ENCODE data around the gene RGL1.

RGL1 gene

GRCh38 chr1:183794088-183794487 is 10.8 kb upstream of the RGL1 start:
- Histone ChIP-seq H3K79me1 (replicated peaks; ENCODE audit: low read length, poor library complexity, severe bottlenecking) (no peaks in the 10 kb centered on the region), H3K4ac (ENCODE audit: low read depth in 1 of 2, low read length in 2 of 2) (no peak overlapping the region), H4K8ac (ENCODE audit: low read length) (no peak overlapping the region), H3K9me3 (ENCODE audit: control insufficient read depth, low read length) (peaks cover 9% of the 10 kb centered on the region), H2BK5ac (ENCODE audit: low read depth, low read length, poor library complexity, severe bottlenecking) (no peak overlapping the region), H3K14ac (ENCODE audit: low read length in 2 of 2) (no peak overlapping the region), H2BK15ac (ENCODE audit: low read depth, poor library complexity, severe bottlenecking) (no peak overlapping the region), H4K91ac (ENCODE audit: low read length) (no peak overlapping the region), H2BK12ac (ENCODE audit: low read length in 2 of 2) (no peak overlapping the region), H3K23ac (ENCODE audit: low read length in 2 of 2) (no peak overlapping the region), H3K27me3 (ENCODE audit: control insufficient read depth in 1 of 2, insufficient read depth in 1 of 2, low read length in 2 of 2) (no peaks in the 10 kb centered on the region), H3K4me1 (ENCODE audit: control insufficient read depth, insufficient read depth, low read depth, low read length) (no peaks in the 10 kb centered on the region), H2AFZ (ENCODE audit: low read depth, low read length) (no peak overlapping the region), H3K9ac (ENCODE audit: low read length) (no peak overlapping the region), H3K4me3 (ENCODE audit: insufficient read depth in 1 of 2, low read depth in 1 of 2, low read length in 2 of 2) (no peak overlapping the region), H2AK5ac (ENCODE audit: low read length, severe bottlenecking) (no peak overlapping the region), H3K4me2 (ENCODE audit: low read length, poor library complexity, severe bottlenecking) (no peak overlapping the region), H3K27ac (ENCODE audit: low read length, poor library complexity, severe bottlenecking) (no peak overlapping the region), H3K18ac (ENCODE audit: low read depth in 1 of 2, low read length in 2 of 2) (no peak overlapping the region), H3K36me3 (ENCODE audit: control insufficient read depth in 1 of 2, insufficient read depth in 2 of 2, low read depth in 1 of 2, low read length in 2 of 2) (no peaks in the 10 kb centered on the region), H2BK120ac (ENCODE audit: low read depth, low read length) (no peak overlapping the region)
- no peak for DNase-seq
- no CpG with 5 or more reads among the region's 1 CpG for WGBS

- 100% methylated on average over 1 of the region's 1 CpG for WGBS
- Histone ChIP-seq H3K4ac (ENCODE audit: low read depth in 1 of 2, low read length in 2 of 2) (no peak overlapping the region), H3K14ac (ENCODE audit: low read length in 2 of 2) (no peak overlapping the region), H3K4me2 (ENCODE audit: low read length, poor library complexity, severe bottlenecking) (no peak overlapping the region), H4K8ac (ENCODE audit: low read length) (no peak overlapping the region), H3K27me3 (ENCODE audit: control insufficient read depth in 1 of 2, insufficient read depth in 1 of 2, low read length in 2 of 2) (no peaks in the 10 kb centered on the region), H2AFZ (ENCODE audit: low read depth, low read length) (no peak overlapping the region), H3K23ac (ENCODE audit: low read length in 2 of 2) (no peak overlapping the region), H3K4me1 (ENCODE audit: control insufficient read depth, insufficient read depth, low read depth, low read length) (peaks cover 3% of the 10 kb centered on the region), H2BK15ac (ENCODE audit: low read depth, poor library complexity, severe bottlenecking) (no peak overlapping the region), H3K36me3 (ENCODE audit: control insufficient read depth in 1 of 2, insufficient read depth in 2 of 2, low read depth in 1 of 2, low read length in 2 of 2) (peaks cover 0 to 3% of the 10 kb centered on the region in 2 experiments), H3K4me3 (ENCODE audit: insufficient read depth in 1 of 2, low read depth in 1 of 2, low read length in 2 of 2) (no peak overlapping the region), H2AK5ac (ENCODE audit: low read length, severe bottlenecking) (no peak overlapping the region), H3K9me3 (ENCODE audit: control insufficient read depth, low read length) (peaks cover 23% of the 10 kb centered on the region), H3K18ac (ENCODE audit: low read depth in 1 of 2, low read length in 2 of 2) (no peak overlapping the region), H3K9ac (ENCODE audit: low read length) (no peak overlapping the region), H2BK120ac (ENCODE audit: low read depth, low read length) (no peak overlapping the region), H3K79me1 (replicated peaks; ENCODE audit: low read length, poor library complexity, severe bottlenecking) (no peaks in the 10 kb centered on the region), H4K91ac (ENCODE audit: low read length) (no peak overlapping the region), H2BK12ac (ENCODE audit: low read length in 2 of 2) (no peak overlapping the region), H2BK5ac (ENCODE audit: low read depth, low read length, poor library complexity, severe bottlenecking) (no peak overlapping the region), H3K27ac (ENCODE audit: low read length, poor library complexity, severe bottlenecking) (no peak overlapping the region)
- DNase-seq, result no peak
Measured at GRCh38 chr1:183800449-183800848, 4.5 kb upstream of the RGL1 start.

DNA sequence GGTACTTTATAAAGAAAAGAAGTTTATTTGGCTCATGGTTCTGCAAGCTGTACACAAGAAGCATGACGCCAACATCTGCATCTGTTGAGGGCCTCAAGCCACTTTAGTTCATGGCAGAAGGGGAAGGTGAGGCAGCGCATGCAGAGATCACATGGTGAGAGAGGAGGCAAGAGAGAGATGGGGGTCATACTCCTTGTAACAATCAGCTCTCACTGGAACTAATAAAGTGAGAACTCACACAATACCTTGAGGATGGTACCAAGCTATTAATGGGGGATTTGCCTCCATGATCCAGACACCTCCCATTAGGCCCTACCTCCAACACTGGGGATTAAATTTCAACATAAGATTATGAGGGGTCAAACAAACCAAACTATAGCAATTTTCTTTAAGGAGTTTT is 3.3 kb upstream of the RGL1 start:
- H3K4ac ChIP-seq (ENCODE audit: low read depth in 1 of 2, low read length in 2 of 2), result no peak overlapping the region
- no peak overlapping the region for H2AK5ac ChIP-seq (ENCODE audit: low read length, severe bottlenecking)
- 100% methylated on average over 1 of the region's 2 CpGs for WGBS

DNA sequence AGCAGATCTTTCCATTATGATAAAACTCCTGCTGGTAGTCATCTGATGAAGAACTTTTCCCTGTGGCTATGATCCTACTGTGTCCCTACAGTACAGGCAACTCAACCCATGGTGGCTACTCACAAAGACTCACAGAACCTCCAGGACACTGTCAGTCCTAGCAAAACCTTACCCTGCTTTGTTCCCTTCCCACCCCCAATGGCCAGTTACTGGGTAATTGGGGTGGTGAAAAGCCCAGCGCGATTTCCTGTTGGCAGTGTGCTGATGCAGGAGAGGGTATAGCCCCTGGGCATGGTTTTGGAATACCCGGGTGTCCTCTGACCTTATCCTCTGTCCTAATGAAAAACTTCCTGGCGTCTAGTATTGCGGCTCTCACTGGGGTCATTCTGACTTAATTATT is 533 bp upstream of the RGL1 start:
- Histone ChIP-seq H2BK15ac (ENCODE audit: low read depth, poor library complexity, severe bottlenecking) (peak overlapping the region; percentile 73), H3K9ac (ENCODE audit: low read length) (peak overlapping the region; percentile 96), H3K4me1 (ENCODE audit: control insufficient read depth, insufficient read depth, low read depth, low read length) (peaks cover 6% of the 10 kb centered on the region), H3K79me1 (replicated peaks; ENCODE audit: low read length, poor library complexity, severe bottlenecking) (peaks cover 3% of the 10 kb centered on the region), H2AK5ac (ENCODE audit: low read length, severe bottlenecking) (peak overlapping the region; percentile 47), H4K91ac (ENCODE audit: low read length) (peak overlapping the region; percentile 2), H3K23ac (ENCODE audit: low read length in 2 of 2) (peak overlapping the region in 1 of 2 experiments; percentile 3), H3K4ac (ENCODE audit: low read depth in 1 of 2, low read length in 2 of 2) (peak overlapping the region in 1 of 2 experiments; percentile 3), H3K4me3 (ENCODE audit: insufficient read depth in 1 of 2, low read depth in 1 of 2, low read length in 2 of 2) (peak overlapping the region in 1 of 2 experiments; percentile 95), H3K9me3 (ENCODE audit: control insufficient read depth, low read length) (peaks cover 23% of the 10 kb centered on the region), H4K8ac (ENCODE audit: low read length) (no peak overlapping the region), H3K27ac (ENCODE audit: low read length, poor library complexity, severe bottlenecking) (no peak overlapping the region), H3K4me2 (ENCODE audit: low read length, poor library complexity, severe bottlenecking) (peak overlapping the region; percentile 87), H2AFZ (ENCODE audit: low read depth, low read length) (no peak overlapping the region), H2BK12ac (ENCODE audit: low read length in 2 of 2) (peak overlapping the region; percentile 33 to 51), H3K14ac (ENCODE audit: low read length in 2 of 2) (no peak overlapping the region), H3K36me3 (ENCODE audit: control insufficient read depth in 1 of 2, insufficient read depth in 2 of 2, low read depth in 1 of 2, low read length in 2 of 2) (peaks cover 0 to 12% of the 10 kb centered on the region in 2 experiments), H2BK5ac (ENCODE audit: low read depth, low read length, poor library complexity, severe bottlenecking) (no peak overlapping the region), H3K18ac (ENCODE audit: low read depth in 1 of 2, low read length in 2 of 2) (peak overlapping the region; percentile 61 to 78), H3K27me3 (ENCODE audit: control insufficient read depth in 1 of 2, insufficient read depth in 1 of 2, low read length in 2 of 2) (no peaks in the 10 kb centered on the region), H2BK120ac (ENCODE audit: low read depth, low read length) (no peak overlapping the region)
- DNase-seq, result no peak
- 10% methylated on average over 3 of the region's 5 CpGs for WGBS

More for the DNA sequence above, 3.3 kb upstream of the RGL1 start:
- Histone ChIP-seq H3K79me1 (replicated peaks; ENCODE audit: low read length, poor library complexity, severe bottlenecking) (peaks cover 1% of the 10 kb centered on the region), H3K9me3 (ENCODE audit: control insufficient read depth, low read length) (peaks cover 23% of the 10 kb centered on the region), H3K36me3 (ENCODE audit: control insufficient read depth in 1 of 2, insufficient read depth in 2 of 2, low read depth in 1 of 2, low read length in 2 of 2) (peaks cover 0 to 3% of the 10 kb centered on the region in 2 experiments), H3K27ac (ENCODE audit: low read length, poor library complexity, severe bottlenecking) (no peak overlapping the region), H3K14ac (ENCODE audit: low read length in 2 of 2) (no peak overlapping the region), H4K91ac (ENCODE audit: low read length) (no peak overlapping the region), H4K8ac (ENCODE audit: low read length) (no peak overlapping the region), H2AFZ (ENCODE audit: low read depth, low read length) (no peak overlapping the region), H2BK15ac (ENCODE audit: low read depth, poor library complexity, severe bottlenecking) (no peak overlapping the region), H2BK5ac (ENCODE audit: low read depth, low read length, poor library complexity, severe bottlenecking) (no peak overlapping the region), H3K27me3 (ENCODE audit: control insufficient read depth in 1 of 2, insufficient read depth in 1 of 2, low read length in 2 of 2) (no peaks in the 10 kb centered on the region), H3K18ac (ENCODE audit: low read depth in 1 of 2, low read length in 2 of 2) (no peak overlapping the region), H2BK120ac (ENCODE audit: low read depth, low read length) (no peak overlapping the region), H3K4me3 (ENCODE audit: insufficient read depth in 1 of 2, low read depth in 1 of 2, low read length in 2 of 2) (peak overlapping the region in 1 of 2 experiments; percentile 25), H2BK12ac (ENCODE audit: low read length in 2 of 2) (no peak overlapping the region), H3K9ac (ENCODE audit: low read length) (no peak overlapping the region), H3K4me2 (ENCODE audit: low read length, poor library complexity, severe bottlenecking) (no peak overlapping the region), H3K4me1 (ENCODE audit: control insufficient read depth, insufficient read depth, low read depth, low read length) (peaks cover 3% of the 10 kb centered on the region), H3K23ac (ENCODE audit: low read length in 2 of 2) (no peak overlapping the region)
- DNase-seq, result no peak

All from mesenchymal stem cell (in vitro differentiated cells and primary cell).